ENCODE results near the gene CASP7.
"Not testable (repeated sequence)": the region's sequence is repeated elsewhere in the genome, so short reads cannot be mapped to it uniquely, and the experiment has no call there.

CASP7 gene

DNA sequence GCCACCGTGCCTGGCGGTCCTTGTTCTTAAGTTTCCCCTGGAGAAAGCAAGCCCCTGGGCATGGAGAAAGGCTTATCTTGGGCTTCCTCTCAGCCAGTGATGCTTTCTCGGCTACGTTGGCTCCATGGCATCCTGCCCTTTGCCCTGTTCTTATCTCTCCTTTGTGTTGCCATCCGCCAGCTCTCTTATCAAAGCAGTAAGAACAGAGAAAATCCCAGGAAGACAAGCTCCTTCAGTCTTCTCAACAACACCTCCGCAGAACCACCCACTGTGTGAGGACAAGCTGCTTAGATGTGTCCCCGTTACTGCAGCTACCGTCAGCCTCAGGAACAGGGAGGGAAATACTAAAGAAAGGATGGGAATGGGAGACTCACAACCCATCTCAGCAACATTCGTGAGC lies 75.1 kb downstream of the CASP7 start:
- no peak for DNase-seq

DNA sequence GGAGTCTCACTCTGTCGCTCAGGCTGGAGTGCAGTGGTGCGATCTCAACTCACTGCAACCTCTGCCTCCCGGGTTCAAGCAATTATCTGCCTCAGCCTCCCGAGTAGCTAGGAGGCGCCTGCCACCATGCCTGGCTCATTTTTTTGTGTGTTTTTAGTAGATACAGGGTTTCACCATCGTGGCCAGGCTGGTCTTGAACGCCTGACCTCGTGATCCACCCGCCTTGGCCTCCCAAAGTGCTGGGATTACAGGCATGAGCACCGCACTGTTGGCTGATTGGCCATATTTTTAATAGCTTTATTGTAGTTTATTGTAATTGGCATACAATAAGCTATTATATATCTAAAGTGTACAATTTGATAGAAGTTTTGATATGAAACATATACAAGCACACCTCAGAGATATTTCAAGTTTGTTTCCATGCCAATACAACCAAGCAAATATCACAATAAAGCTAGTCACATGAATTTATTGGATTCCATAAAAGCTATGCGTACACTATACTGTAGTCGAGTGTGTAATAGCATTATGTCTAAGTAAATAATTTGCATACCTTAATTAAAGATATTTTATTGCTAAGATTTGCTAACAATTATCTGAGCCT lies 77.3 kb downstream of the CASP7 start:
- no peak for DNase-seq

DNA sequence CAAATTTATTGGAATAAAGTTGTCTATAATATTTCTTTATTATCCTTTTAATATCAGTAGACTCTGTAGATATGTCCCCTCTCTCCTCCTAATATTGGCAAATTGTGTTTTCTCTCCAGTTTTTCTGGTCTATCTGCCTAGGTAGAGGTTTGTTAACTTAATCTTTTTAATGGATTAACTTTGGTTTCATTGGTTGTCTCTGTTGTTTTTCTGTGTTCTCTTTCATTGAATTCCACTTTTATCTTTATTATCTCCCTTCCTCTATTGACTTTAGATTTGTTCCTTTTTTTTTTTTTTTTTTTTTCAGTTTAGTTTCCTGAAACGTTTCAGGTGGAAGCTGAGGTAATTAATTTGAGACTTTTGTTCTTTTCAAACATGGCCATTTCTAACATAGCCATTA lies 82.4 kb downstream of the CASP7 start:
- no peak for DNase-seq

DNA sequence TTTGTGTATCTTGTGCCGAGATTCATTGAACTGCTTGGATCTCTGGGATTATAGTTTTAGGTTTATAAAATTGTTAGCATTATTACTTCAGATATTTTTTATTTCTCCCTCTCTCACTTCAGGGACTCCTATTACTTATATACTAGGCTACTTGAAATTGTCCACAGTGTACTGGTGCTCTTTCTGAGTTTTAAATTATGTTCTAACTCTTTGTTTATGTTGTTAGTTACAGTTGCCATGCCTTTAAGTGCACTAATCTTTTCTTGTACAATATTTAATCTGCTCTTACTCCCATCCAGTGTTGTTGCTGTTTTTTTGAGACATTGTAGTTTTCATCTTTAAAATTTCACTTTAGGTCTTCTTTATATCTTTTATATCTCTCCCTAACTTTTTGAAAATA lies 84.9 kb downstream of the CASP7 start:
- DNase-seq = no peak

DNA sequence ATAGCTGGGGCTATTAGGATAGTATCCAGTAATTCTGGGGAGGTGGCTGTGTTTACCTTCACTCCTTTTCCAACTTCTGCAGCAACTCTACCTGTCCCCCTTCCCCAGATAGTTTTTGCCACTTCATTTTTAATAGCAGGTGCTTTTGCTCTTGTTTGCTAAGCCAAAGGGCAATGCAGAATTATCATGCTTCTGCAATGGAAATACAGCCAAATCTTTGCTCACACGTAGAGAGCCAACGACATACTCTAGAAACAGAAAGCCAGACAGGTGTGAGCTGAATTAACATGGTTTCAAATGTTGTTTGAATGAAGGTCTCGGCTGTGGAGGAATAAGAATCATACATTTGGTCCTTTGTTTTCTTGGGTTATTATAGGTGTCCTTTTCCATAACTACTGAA lies 86.2 kb downstream of the CASP7 start:
- no peak for DNase-seq

DNA sequence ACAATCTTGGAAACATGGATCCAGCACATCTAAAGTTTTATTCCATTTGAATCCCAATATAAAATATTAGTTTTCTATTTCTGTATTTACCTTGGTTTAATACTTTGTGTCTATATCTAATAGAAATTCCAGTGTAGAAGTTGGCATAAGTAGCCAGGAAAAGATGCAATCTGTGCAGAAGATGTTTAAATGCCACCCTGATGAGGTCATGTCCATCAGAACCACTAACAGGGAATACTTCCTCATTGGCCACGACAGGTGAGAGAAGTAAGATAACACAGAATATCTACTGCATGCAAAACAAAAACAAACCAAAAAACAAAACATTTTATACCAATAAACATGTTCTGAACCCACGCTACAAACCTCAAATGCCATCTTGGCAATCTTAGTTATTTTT lies 87.5 kb downstream of the CASP7 start:
- DNase-seq = no peak

DNA sequence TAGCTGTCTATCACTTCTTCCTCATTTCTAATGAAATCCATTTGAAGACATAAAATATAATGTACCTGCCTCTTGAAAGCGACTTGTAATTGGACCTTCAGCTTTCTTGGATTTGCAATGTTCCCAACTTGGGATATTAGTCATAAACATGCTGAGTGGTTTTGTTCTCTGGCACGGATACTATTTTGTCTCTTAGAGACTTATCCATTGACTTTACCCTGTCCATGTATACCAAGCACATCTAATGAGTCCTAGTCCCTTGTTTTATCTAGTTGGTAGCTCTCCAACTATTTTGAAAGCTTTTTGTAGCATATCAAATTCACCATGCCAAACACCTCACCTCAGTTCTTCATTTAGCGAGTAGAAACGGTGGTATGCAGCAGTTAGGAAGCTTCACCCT lies 90.6 kb downstream of the CASP7 start:
- DNase-seq = no peak

DNA sequence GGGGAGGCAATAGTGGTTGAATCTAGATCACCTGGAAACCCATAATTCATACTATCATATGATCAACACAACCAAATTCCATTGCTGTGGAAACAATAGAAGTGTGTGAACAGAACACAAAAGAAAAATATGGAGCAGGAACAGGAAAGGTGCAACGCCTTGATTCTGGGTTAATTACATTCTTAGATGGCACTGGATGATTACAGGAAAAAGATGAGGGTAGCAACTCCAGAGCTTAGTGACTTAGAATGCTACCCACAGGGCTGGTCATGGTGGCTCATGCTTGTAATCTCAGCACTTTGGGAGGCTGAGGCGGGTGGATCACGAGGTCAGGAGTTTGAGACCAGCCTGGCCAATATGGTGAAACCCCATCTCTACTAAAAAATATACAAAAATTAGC lies 91.4 kb downstream of the CASP7 start:
- DNase-seq = not testable (repeated sequence)

DNA sequence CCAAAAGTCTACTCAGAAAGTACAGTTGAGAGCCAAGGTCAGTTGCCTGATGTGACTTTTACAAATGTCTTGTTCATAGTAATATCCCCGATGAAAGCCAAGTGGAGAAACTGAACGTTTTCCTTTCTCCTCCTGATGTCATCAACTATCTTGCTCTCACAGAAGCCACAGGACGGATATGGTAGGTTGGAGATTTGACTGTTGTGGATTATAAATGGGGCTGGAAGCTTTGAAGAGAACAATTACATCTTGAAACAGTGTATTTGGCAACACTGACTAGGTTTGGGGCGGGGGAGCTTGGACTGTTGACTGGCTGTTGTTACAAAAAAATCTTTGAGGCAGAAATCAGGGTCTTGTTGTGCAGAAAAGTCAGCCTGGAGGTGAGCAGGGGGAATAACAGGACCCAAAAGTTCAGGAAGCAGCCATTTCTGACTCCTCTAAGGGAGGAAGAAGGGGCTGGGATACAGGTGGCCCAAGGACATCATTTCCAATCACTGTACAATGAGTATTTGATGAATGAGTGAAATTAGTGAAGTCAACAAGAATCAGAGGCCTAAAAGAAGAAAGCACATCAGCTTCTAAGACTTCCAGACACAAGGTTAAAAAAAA lies 96.1 kb downstream of the CASP7 start:
- no peak for DNase-seq

DNA sequence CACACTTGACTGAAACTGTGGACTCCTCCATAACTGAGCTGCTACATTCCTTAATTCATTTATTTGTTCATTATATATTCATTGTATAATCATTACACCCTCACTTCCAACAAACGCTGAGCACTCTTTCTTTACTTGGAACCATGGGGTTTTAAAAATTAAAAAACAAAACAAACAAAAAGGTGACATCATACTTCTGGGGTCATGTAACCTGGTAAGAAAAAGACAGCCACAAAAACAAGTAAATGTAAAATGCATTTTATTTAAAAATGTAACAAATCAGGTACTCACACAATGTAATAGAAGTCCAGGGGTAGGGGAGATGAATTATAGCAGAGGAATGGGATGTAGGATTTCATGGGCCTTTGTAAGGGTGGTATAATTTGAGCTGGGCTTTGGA lies 96.8 kb downstream of the CASP7 start:
- DNase-seq = no peak

All from T-helper 9 cell (primary cell).